GM18858 (cell line): Measurements from ENCODE around the gene HOXA5.

Experiments
- ATAC-seq: cut with Tn5 transposase; IDR thresholded peaks from one replicate; pipeline ENCODE4 v1.9.1; 2021; ENCODE audit not compliant: unreplicated experiment

Gene HOXA5

DNA sequence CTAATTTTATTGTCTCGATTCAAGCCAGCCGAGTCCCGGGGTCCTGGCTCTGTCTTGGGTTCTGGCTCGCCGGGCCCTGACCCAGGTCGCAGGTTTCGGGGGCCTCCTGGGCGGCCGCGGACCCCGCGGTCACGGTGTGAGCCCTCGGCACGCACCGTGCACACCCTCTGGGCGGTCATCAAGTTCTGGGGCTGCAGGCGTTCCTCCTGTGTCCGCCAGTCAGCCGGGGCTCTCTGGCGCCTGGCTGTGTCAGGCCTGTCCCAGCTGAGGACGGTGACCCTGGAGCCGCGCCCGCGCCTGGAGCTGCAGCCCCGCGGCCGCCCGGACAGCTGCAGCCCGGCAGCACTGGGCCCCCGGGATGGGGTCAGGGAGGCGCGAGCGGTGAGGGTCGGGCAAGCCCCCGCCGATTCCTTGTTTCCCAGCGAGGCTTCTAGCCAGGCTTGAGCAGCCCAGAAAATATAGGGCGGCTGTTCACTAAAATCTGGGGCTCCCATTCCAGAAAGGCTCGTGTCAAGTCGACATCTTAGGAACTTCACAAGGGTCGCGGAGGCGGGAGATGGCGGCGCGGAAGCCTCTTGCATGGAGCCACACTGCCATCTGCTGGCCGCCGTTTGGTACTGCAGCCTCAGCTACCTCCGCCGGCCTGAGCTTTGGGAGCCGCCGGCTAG, 17.2 kb upstream of the HOXA5 start:
- no peak for ATAC-seq

DNA sequence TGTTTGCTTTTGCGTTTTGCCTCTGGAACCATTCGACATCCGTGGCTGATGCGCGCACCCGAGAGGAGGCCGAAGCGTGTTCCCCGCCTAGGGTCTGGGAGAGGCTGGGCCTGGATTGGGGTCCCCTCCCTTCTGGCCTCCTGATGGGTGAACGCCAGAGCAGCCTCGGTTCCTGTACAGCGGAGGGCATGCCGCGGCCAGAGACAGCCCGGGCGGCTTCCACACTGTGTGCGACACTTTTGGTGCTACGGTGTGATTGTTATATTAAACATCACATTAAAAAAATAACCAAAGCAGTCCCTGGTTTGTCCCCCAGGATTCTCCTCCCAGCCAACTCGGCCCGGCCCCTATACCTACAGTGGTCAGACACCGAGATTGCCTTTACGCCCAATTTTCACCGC, 16.7 kb upstream of the HOXA5 start:
- no peak for ATAC-seq

DNA sequence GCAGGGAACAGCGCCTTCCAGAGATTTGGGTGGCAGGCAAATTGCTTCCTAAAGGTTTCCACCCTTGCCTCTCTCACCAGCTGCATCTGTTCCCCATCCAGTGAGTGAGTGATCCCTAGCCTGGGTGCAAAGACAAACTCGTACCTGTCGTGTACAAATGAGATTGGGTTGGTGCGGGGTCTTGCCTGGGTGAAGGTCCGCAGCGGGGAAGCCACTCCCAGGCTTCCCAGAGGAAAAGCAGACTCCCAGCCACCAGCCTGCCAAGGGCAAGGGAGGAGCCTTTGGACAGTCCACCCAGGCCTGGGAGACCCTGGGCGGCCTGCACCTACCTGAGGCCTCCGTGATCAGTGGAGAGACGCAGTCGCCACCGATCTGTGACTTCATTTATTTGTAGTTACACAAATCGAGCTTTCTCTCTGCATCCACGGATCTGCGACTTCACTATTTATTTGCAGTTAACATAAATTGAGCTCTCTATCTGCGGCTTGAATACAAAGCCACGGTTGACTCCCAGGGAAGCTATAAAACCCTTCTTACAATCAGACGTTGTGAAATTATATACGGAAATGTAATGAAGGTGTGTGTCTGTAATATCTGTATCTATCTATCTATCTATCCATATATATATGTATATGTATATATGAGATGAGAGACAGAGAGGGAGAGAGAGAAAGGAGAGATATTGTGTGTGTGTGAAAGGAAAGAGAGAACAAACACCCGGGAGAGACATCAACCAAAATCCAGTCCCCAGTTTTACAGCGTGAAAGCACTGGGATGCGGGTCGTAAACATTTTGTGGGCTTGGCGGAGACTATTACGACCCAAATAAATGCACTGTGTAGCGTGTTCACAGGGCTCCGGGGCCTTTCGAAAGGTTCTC, 16.0 kb upstream of the HOXA5 start:
- no peak for ATAC-seq

DNA sequence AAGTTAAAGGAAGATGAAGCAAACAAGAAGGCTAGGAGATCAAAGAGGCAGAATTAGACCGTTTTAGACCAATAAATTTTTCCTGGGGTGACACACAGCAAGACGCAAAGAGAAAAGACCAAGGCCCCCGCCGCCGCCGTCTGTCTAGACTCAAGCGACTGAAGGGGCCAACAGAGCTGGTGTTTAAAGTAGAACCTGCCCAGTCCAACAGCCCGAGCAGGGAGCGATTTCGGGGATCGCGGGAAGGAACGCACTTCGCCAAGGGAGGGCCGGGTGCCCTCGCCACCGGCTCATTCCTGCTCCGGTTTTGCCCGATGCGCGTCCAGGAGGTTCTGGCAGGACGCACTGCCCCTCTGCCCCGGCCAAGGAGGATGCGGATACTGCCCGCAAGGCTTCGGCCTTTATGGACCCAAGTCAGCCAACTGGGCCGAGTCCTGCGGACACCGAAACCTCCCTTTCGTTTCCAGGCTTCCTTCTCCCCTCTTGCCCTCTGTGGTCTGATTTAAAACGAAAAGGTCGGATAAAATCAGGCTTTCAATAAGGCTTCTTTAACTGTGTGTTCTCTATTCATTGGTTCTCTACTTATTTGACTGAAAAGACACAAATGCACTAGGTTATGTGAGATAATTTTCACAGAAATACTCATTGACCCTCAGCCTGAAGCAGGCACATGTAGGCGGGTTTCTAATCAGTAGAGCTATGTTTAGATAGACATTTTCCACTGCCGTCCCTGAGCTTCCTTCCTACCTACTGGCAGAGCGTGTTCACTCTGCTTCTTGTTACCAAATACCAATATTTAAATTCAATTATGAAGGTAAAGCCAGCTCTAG, 15.2 kb upstream of the HOXA5 start:
- no peak for ATAC-seq

GRCh38 chr7:27157702-27158431, 14.4 kb upstream of the HOXA5 start:
- no peak for ATAC-seq

DNA sequence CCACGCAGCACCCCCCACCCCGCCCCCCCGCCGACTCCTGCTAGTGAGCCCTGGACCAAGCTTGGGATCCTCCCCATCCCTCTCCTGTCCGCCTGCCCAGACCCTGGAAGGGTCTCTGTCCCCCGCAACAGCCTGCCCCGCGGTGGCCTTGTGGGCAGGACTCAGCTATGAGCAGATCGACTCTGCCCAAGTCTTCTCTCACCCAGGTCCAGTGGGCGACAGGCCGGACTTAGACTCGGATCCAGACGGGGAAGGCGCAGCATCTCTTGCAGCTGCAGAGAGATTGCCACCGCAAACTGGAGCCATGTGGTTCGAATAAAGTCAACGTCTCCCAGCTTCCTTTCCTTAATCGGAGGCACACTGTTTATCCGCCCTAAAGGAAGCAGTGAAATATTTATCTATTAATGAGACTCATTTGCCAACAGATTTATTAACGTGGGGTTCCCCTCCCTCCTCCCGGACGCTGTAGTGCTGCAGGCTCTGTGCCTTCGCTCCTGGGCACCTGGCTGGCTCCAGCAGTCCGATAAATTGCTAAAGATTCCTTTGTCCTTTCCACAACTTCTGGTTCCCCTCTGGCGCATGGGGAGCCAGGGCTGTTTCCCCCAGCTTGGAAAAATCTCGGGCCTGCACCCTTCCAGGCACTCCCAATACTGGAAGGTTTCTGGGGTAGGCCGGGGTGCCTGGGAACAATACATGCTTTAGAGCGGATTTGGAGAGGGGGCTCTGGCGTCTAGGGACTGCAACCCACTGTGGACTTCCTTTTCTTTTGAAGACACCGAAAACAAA, 13.6 kb upstream of the HOXA5 start:
- no peak for ATAC-seq

DNA sequence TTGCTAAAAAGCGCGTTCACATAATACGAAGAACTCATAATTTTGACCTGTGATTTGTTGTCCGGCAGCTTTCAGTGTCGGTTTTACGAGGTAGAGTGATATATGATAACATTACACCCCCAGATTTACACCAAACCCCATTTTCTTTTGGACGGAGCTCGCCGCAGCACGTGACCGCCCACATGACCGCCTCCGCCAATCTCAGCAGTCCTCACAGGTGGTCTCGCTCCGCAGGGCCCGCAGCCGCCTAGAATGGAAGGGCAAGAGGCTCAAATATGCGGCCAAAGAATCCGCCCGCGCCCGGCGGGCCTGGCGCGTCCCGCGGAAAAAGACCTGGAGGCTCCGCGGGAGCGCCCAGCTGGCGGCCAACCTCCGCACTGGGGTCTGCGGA, 13.0 kb upstream of the HOXA5 start, which contains the start of gene HOXA7:
Gene HOXA7, minus strand, starts transcription at position 168 of the 391 bp plus-strand sequence. Its CDS starts 130 bp downstream, at position 38.
- ATAC-seq = no peak

- no peak for ATAC-seq
Measured at GRCh38 chr7:27155816-27156507, 12.5 kb upstream of the HOXA5 start.

DNA sequence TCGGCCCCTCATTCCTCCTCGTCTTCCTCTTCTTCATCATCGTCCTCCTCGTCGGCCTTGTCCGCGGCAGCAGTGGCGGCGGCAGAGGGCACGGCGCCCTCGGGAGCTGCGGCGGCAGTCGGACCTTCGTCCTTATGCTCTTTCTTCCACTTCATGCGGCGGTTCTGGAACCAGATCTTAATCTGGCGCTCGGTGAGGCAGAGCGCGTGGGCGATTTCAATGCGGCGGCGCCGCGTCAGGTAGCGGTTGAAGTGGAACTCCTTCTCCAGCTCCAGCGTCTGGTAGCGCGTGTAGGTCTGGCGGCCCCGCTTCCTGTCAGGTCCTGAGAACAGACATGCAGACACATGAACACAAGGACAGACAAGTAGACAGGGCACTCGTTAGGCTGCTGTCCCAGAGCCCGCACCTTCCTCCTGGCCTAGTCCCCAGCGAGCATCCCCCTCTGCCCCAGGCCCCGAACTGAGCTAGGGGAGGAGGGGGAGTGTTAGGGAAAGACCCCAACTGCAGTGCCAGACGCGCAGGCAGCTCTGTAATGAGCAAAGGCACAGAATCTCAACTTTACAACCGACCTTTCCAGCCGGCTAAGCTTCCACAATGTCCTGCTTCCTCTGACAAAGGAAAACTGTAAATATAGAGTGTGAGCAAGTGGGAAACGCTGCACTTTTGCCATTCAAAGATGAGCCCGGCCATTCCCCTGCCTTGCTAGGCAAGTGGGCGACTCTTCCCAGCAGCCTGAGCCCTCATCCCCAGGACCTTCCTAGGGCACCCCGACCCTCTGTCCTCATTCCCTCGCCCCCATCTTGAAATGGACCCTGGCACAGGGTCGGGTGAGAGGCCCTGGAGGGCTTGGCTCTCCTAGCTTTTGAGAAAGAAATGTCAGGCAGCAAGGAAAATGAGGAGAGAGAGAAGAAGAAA, 11.7 kb upstream of the HOXA5 start:
- no peak for ATAC-seq

DNA sequence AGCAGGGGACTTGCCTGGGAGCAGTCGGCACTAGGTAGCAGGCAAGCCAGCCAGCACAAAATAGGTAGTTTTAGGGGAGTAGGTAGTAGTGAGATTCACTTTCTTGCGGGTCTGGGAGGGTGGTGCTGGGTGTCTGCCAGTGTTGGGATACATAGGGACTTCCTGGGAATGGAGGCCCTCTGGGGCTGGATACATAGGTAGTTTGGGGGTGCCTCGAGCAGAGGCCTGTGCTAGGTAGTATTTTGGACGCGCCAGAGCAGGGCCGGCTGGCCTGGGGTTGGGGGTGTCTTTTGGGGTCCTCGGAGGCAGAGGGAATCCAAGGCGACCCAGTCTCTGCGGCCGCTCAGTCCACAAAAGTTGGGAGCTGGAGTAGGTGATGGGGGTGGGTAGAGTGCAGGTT, 10.9 kb upstream of the HOXA5 start:
- no peak for ATAC-seq

GRCh38 chr7:27153526-27153925, 10.0 kb upstream of the HOXA5 start:
- ATAC-seq = no peak

- no peak for ATAC-seq
Measured at GRCh38 chr7:27152816-27153442, 9.4 kb upstream of the HOXA5 start.

DNA sequence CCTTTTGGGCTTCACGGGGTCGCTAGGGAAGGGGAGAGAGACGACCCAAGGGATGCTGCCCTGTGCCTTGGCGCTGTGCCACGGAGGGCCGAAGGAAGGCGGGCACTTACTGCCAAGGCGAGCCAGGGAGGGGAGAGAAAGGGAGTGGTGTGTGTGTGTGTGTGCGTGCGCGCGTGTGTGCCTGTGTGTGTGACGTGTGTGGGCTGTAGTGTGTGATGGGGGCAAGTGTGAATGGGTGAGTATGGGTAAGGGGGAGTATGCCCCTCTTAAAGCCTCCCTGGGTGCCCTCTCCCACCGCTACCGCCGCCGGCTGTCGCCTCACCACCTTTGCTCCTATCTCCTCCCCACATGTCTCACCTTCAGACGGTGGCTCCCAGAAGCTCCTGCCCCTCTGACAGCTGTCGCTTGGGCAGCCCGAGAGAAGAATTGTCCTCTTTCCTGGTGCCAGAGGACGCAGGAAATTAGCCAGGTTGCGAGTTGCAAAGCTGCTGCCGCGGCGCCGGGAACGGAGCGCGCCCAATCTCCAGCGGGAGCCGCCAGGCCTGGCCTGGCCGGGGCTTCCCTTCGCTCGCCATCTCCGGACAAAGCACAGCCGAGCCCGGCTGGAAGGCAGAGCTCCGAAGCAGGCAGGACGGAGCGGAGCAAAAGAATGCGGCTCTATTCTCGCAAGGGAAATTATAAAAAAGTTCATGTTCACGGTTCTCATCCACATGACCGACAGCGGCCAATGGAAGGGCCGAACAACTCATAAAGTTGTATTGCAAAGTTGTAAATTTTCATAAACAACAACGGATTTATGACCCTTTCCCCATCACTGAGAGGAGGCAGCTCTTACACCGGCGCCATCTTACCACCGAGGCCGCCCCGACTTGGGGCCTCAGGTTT, 8.7 kb upstream of the HOXA5 start, which contains the start of gene HOXA3:
Gene HOXA3, minus strand, starts transcription at position 653 of the 885 bp plus-strand sequence. CDS start 41,943 bp downstream, outside the sequence.
- ATAC-seq = no peak

GRCh38 chr7:27151341-27151930, 8.0 kb upstream of the HOXA5 start:
- no peak for ATAC-seq

DNA sequence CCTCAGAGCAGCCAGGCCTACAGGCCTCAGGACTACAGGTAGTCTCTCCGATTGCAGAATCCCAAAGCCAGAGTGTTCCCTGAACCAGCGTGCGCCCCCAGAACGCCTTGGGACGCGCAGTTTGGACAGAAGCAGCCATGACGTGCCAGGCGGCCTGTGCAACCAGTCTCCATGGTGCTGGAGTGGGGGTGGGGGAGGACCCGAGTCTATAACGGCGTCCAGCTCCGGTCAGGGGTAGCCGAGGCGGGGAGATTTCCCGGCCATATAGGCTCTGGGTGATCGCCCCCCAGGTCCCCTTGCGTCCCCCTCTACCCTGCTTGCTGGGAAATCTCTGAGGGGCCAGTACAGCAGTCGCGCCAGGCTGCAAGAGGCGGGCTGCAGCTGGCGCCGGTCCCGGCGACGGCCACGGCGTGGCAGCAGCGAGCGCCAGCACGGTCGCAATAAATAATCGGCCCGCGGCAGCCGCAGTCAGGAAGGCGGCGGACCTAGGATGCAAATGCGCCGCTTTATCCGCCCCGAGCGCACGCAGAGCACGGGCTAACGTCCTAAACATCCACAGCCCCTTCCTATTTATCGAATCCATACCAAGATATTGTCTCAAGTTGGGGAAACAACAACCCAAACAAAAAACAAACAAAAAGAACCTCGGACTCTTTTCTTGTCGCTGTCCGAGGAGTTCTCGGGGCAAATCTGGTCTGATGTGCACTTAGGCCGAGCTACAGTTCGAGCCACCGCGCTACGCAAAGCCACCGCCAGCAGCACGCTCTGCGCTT, 7.3 kb upstream of the HOXA5 start:
- no peak for ATAC-seq
